Duodenal mucosa (tissue), 2 donors: ENCODE results near the gene ZC3H8.

ENCODE experiments used
- H3K27ac ChIP-seq: one replicate; pipeline ENCODE4 v1.7.0; 2013; ENCODE audit warnings: low read depth, low read length
- H3K27me3 ChIP-seq, 2 donors: one replicate each; pipeline ENCODE4 v1.7.0; 2013; ENCODE audit warnings: low read length in 2 of 2, control low read depth in 1 of 2; ENCODE audit not compliant: insufficient read depth in 2 of 2, control insufficient read depth in 1 of 2
- H3K36me3 ChIP-seq, 2 donors: one replicate each; pipeline ENCODE4 v1.7.0; 2013; ENCODE audit warnings: low read length in 2 of 2, control low read depth in 1 of 2; ENCODE audit not compliant: insufficient read depth in 2 of 2, control insufficient read depth in 1 of 2
- H3K4me1 ChIP-seq, 2 donors: one replicate each; pipeline ENCODE4 v1.7.0; 2013; ENCODE audit warnings: low read length in 2 of 2, control low read depth in 1 of 2; ENCODE audit not compliant: insufficient read depth in 2 of 2, control insufficient read depth in 1 of 2
- H3K4me3 ChIP-seq, 2 donors: one replicate each; pipeline ENCODE4 v1.7.0; 2013; ENCODE audit warnings: low read length in 2 of 2, low read depth in 1 of 2
- H3K9ac ChIP-seq, 2 donors: one replicate each; pipeline ENCODE4 v1.7.0; 2013; ENCODE audit warnings: low read length in 2 of 2, low read depth in 1 of 2
- H3K9me3 ChIP-seq, 2 donors: one replicate each; pipeline ENCODE4 v1.7.0; 2013; ENCODE audit warnings: low read length in 2 of 2, control low read depth in 1 of 2; ENCODE audit not compliant: control insufficient read depth in 1 of 2

ZC3H8 gene

GRCh38 chr2:112168422-112169124 lies 86.3 kb downstream of the ZC3H8 start:
- H3K27ac ChIP-seq: no peak overlapping the region
- H3K4me3 ChIP-seq: no peak overlapping the region
- no peak overlapping the region for H3K9ac ChIP-seq
- H3K27me3 ChIP-seq: no peaks in the 10 kb centered on the region
- H3K9me3 ChIP-seq: no peaks in the 10 kb centered on the region
- no peaks in the 10 kb centered on the region for H3K4me1 ChIP-seq
- no peaks in the 10 kb centered on the region for H3K36me3 ChIP-seq

DNA sequence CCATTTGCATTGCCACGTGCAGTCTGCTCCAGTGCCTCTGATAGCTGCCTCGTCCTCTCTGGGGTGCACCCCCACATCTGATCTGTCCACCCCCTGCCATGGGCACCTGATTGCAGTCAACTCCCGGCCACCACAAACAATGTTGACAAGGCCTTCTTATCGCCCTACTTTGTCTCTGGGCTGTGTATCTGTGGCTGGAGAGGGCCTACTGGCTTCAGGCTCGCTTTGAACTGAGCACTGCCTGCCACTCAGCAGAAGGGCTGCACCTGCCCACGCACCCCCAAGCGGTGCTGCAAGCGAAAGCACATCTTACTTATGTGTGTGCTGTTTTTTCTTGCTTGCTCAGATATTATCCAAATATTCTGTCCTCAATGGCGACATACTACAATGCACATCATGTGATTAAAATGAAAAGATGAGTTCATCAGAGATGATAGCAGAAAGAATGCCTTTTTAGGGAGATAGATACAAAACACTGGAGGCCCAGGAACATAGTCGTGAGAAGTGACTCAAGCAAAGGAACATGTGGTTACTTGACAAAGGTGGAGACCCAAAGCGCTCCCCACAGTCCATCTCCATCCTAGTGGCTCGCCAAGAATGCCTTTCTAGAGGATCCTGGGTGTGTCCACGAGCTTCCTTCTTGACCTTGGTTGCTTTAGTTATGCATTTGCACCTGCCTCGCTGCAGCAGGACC lies 87.9 kb downstream of the ZC3H8 start:
- Histone ChIP-seq H3K4me3 (no peak overlapping the region), H3K36me3 (no peaks in the 10 kb centered on the region), H3K27ac (no peak overlapping the region), H3K27me3 (no peaks in the 10 kb centered on the region), H3K9ac (no peak overlapping the region), H3K4me1 (no peaks in the 10 kb centered on the region), H3K9me3 (no peaks in the 10 kb centered on the region)

- Histone ChIP-seq H3K4me3 (no peak overlapping the region), H3K9me3 (no peaks in the 10 kb centered on the region), H3K27me3 (no peaks in the 10 kb centered on the region), H3K27ac (no peak overlapping the region), H3K9ac (no peak overlapping the region), H3K36me3 (no peaks in the 10 kb centered on the region), H3K4me1 (no peaks in the 10 kb centered on the region)
Observed at GRCh38 chr2:112165296-112165695, 89.5 kb downstream of the ZC3H8 start.

DNA sequence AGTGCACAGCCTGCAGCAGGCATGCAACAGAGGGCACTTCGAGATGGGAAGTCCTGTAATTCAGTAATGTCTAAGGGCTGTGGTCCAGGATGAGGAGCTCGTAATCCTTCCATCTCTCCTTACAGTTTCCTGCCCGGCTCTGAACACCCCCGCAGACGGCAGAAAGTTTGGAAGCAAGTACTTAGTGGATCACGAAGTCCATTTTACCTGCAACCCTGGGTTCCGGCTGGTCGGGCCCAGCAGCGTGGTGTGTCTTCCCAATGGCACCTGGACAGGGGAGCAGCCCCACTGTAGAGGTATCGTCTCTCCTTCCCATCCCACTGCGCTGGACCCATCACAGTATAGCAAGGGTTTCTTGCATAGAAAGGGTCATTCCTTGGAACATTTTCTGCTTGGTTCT lies 90.0 kb downstream of the ZC3H8 start:
- no peak overlapping the region for H3K27ac ChIP-seq
- H3K4me1 ChIP-seq: no peaks in the 10 kb centered on the region
- H3K9ac ChIP-seq: no peak overlapping the region
- no peaks in the 10 kb centered on the region for H3K36me3 ChIP-seq
- no peaks in the 10 kb centered on the region for H3K27me3 ChIP-seq
- H3K9me3 ChIP-seq: no peaks in the 10 kb centered on the region
- no peak overlapping the region for H3K4me3 ChIP-seq

DNA sequence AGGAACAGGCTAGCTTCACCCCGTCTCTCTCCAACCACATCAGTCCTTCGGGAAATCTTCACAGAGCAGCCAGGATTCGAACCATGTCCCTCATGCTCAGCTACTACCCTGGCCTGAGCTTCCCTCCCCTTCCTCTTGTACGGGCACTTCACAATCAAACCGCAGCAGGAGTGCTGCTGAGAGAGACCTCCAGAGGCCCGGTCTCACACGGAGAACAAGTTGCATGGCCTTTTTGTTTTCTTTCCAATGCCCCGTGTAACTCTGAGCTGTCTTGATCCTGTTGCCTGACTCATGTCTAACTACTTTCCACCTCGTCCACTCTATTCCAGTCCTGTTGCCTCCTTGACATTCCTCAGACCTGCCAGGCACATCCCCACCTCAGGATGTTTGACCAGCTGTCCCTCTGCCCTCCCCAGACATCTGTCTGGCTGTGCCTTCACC lies 91.3 kb downstream of the ZC3H8 start:
- no peak overlapping the region for H3K27ac ChIP-seq
- no peaks in the 10 kb centered on the region for H3K4me1 ChIP-seq
- H3K4me3 ChIP-seq: no peak overlapping the region
- H3K9ac ChIP-seq: no peak overlapping the region
- no peaks in the 10 kb centered on the region for H3K36me3 ChIP-seq
- no peaks in the 10 kb centered on the region for H3K9me3 ChIP-seq
- no peaks in the 10 kb centered on the region for H3K27me3 ChIP-seq

DNA sequence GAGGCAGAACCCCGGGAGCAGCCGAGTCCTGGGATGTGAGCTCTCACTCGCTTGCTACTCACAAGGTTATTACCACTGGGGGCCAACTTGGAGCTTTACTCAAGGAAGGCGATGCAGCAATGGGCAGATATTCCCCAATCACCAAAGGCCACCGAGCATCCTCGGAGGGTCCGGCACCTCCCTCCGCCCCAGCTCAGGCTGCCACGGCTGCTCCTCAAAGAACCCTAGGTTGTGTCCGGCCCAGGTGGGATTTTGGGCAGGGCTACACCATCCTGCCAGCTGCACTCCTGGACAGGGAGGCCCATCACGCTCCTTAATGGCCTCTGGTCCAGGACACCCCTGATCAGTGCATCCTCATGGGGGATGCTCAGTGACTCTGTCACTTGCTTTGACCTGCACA lies 91.9 kb downstream of the ZC3H8 start:
- Histone ChIP-seq H3K4me3 (no peak overlapping the region), H3K36me3 (no peaks in the 10 kb centered on the region), H3K27ac (no peak overlapping the region), H3K9me3 (no peaks in the 10 kb centered on the region), H3K27me3 (no peaks in the 10 kb centered on the region), H3K4me1 (no peaks in the 10 kb centered on the region), H3K9ac (no peak overlapping the region)

- H3K4me3 ChIP-seq: no peak overlapping the region
Observed at GRCh38 chr2:112162341-112162740, 92.5 kb downstream of the ZC3H8 start.

More at GRCh38 chr2:112162341-112162740, 92.5 kb downstream of the ZC3H8 start:
- H3K27me3 ChIP-seq: no peaks in the 10 kb centered on the region
- no peaks in the 10 kb centered on the region for H3K36me3 ChIP-seq
- no peaks in the 10 kb centered on the region for H3K4me1 ChIP-seq
- H3K9ac ChIP-seq: no peak overlapping the region
- no peaks in the 10 kb centered on the region for H3K9me3 ChIP-seq
- H3K27ac ChIP-seq: no peak overlapping the region
